ENCODE measurements around the gene CD248. TPM values are rescaled to one million over a fixed set of nuclear protein-coding genes. Genes with fewer than 3 reads are reported as not detected.
"Not testable (repeated sequence)": the region's sequence is repeated elsewhere in the genome, so short reads cannot be mapped to it uniquely, and the experiment has no call there.

The CD248 gene
- total RNA-seq, 1 donor from 2014 or later = 11.4 TPM

- Mint-ChIP-seq H3K27ac (ENCODE audit: unreplicated experiment) (no peak overlapping the region), H3K4me1 (ENCODE audit: low read depth, unreplicated experiment) (peaks cover 34% of the 10 kb centered on the region), H3K36me3 (ENCODE audit: unreplicated experiment) (no peaks in the 10 kb centered on the region), H3K9me3 (ENCODE audit: unreplicated experiment) (peaks cover 39% of the 10 kb centered on the region), H3K27me3 (ENCODE audit: unreplicated experiment) (peaks cover 28% of the 10 kb centered on the region), H3K4me3 (ENCODE audit: unreplicated experiment) (no peak overlapping the region)
- DNase-seq = no peak
- TF ChIP-seq, protein P1, sequence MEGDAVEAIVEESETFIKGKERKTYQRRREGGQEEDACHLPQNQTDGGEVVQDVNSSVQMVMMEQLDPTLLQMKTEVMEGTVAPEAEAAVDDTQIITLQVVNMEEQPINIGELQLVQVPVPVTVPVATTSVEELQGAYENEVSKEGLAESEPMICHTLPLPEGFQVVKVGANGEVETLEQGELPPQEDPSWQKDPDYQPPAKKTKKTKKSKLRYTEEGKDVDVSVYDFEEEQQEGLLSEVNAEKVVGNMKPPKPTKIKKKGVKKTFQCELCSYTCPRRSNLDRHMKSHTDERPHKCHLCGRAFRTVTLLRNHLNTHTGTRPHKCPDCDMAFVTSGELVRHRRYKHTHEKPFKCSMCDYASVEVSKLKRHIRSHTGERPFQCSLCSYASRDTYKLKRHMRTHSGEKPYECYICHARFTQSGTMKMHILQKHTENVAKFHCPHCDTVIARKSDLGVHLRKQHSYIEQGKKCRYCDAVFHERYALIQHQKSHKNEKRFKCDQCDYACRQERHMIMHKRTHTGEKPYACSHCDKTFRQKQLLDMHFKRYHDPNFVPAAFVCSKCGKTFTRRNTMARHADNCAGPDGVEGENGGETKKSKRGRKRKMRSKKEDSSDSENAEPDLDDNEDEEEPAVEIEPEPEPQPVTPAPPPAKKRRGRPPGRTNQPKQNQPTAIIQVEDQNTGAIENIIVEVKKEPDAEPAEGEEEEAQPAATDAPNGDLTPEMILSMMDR (IDR thresholded peaks at IDR 0.05; ENCODE audit: partially characterized antibody, unreplicated experiment) = no peak
Observed at GRCh38 chr11:66321606-66322005, 4.8 kb upstream of the CD248 start.

DNA sequence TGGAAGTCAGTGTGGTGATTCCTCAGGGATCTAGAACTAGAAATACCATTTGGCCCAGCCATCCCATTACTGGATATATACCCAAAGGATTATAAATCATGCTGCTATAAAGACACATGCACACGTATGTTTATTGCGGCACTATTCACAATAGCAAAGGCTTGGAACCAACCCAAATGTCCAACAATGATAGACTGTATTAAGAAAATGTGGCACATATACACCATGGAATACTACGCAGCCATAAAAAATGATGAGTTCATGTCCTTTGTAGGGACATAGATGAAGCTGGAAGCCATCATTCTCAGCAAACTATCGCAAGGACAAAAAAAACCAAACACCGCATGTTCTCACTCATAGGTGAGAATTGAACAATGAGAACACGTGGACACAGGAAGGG, 3.9 kb upstream of the CD248 start:
- Mint-ChIP-seq H3K9me3 (ENCODE audit: unreplicated experiment) (peaks cover 35% of the 10 kb centered on the region), H3K4me1 (ENCODE audit: low read depth, unreplicated experiment) (peaks cover 37% of the 10 kb centered on the region), H3K27me3 (ENCODE audit: unreplicated experiment) (peaks cover 28% of the 10 kb centered on the region)
- not testable (repeated sequence) for H3K4me3 Mint-ChIP-seq (ENCODE audit: unreplicated experiment); H3K36me3 Mint-ChIP-seq (ENCODE audit: unreplicated experiment); DNase-seq; H3K27ac Mint-ChIP-seq (ENCODE audit: unreplicated experiment)

DNA sequence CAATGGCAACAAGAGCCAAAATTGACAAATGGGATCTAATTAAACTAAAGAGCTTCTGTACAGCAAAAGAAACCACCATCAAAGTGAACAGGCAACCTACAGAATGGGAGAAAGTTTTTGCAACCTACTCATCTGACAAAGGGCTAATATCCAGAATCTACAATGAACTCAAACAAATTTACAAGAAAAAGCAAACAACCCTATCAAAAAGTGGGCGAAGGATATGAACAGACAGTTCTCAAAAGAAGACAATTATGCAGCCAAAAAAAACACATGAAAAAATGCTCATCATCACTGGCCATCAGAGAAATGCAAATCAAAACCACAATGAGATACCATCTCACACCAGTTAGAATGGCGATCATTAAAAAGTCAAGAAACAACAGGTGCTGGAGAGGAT, 3.4 kb upstream of the CD248 start:
- H3K27ac Mint-ChIP-seq (ENCODE audit: unreplicated experiment) = not testable (repeated sequence)
- H3K9me3 Mint-ChIP-seq (ENCODE audit: unreplicated experiment) = peaks cover 34% of the 10 kb centered on the region

GRCh38 chr11:66318600-66318970, 1.7 kb upstream of the CD248 start:
- peak overlapping the region; percentile 74 for H3K4me3 Mint-ChIP-seq (ENCODE audit: unreplicated experiment)

More for the DNA sequence above, 3.4 kb upstream of the CD248 start:
- H3K4me1 Mint-ChIP-seq (ENCODE audit: low read depth, unreplicated experiment) = peaks cover 39% of the 10 kb centered on the region
- not testable (repeated sequence) for H3K4me3 Mint-ChIP-seq (ENCODE audit: unreplicated experiment); DNase-seq; H3K36me3 Mint-ChIP-seq (ENCODE audit: unreplicated experiment)
- peaks cover 27% of the 10 kb centered on the region for H3K27me3 Mint-ChIP-seq (ENCODE audit: unreplicated experiment)

DNA sequence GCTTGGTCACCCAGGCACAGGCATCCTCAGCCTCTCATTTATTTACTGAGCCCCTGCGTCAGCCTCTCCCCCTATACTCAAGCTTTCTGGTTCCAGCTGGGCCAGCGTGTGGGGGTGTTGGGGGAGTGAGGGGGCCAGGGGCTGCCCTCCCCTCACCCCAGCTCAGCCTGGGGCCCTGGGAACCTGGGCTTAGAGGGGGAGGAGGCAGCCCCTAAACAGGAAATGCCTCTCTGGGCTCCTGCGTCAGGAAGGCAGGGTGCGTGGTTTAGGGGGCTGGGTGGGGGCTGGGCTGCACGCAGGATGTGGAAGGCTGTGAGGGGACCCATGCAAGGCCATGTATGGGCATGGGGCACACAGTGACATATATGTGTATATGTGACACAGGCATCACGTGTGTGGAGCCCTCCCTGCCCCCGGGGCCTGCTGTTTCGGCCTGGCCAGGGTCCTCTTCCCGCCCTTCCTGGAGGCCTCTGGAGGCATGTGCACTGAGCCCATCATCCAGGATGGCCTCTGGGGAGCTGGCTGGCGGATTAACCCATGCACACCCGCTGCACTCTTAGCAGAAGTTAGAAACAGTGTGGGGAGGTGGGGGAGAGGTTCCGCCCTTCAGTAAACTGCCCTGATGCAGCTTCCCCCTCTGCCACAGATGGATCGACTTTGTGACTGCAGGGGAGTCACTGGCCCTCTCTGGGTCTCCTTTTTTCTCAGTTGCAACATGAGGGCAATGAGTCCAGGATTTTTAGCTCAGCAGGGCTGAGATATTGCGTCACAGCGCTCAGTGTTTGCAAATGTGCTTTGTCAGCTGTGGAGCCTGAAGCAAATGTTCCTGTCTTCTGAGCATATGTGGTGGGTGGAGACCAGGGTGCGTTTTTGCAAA, 1.1 kb upstream of the CD248 start:
- Mint-ChIP-seq H3K4me1 (ENCODE audit: low read depth, unreplicated experiment) (peaks cover 40% of the 10 kb centered on the region), H3K27me3 (ENCODE audit: unreplicated experiment) (peaks cover 19% of the 10 kb centered on the region), H3K9me3 (ENCODE audit: unreplicated experiment) (peaks cover 28% of the 10 kb centered on the region), H3K27ac (ENCODE audit: unreplicated experiment) (peak overlapping the region; percentile 96), H3K4me3 (ENCODE audit: unreplicated experiment) (peak overlapping the region; percentile 74), H3K36me3 (ENCODE audit: unreplicated experiment) (no peaks in the 10 kb centered on the region)
- TF ChIP-seq, protein P1 (IDR thresholded peaks at IDR 0.05; ENCODE audit: partially characterized antibody, unreplicated experiment) = no peak
- DNase-seq = peak; percentile 71

More at GRCh38 chr11:66318600-66318970, 1.7 kb upstream of the CD248 start:
- TF ChIP-seq, protein P1 (IDR thresholded peaks at IDR 0.05; ENCODE audit: partially characterized antibody, unreplicated experiment) = no peak
- Mint-ChIP-seq H3K9me3 (ENCODE audit: unreplicated experiment) (peaks cover 30% of the 10 kb centered on the region), H3K27me3 (ENCODE audit: unreplicated experiment) (peaks cover 24% of the 10 kb centered on the region), H3K4me1 (ENCODE audit: low read depth, unreplicated experiment) (peaks cover 41% of the 10 kb centered on the region), H3K27ac (ENCODE audit: unreplicated experiment) (peak overlapping the region; percentile 94), H3K36me3 (ENCODE audit: unreplicated experiment) (no peaks in the 10 kb centered on the region)
- DNase-seq = no peak

- H3K27ac Mint-ChIP-seq (ENCODE audit: unreplicated experiment) = peak overlapping the region; percentile 96
- peak overlapping the region; percentile 67 for H3K4me3 Mint-ChIP-seq (ENCODE audit: unreplicated experiment)
- TF ChIP-seq, protein P1 (IDR thresholded peaks at IDR 0.05; ENCODE audit: partially characterized antibody, unreplicated experiment) = no peak
- DNase-seq = peak; percentile 58
- peaks cover 21% of the 10 kb centered on the region for H3K27me3 Mint-ChIP-seq (ENCODE audit: unreplicated experiment)
- H3K36me3 Mint-ChIP-seq (ENCODE audit: unreplicated experiment) = no peaks in the 10 kb centered on the region
- H3K4me1 Mint-ChIP-seq (ENCODE audit: low read depth, unreplicated experiment) = peaks cover 40% of the 10 kb centered on the region
- peaks cover 30% of the 10 kb centered on the region for H3K9me3 Mint-ChIP-seq (ENCODE audit: unreplicated experiment)
Observed at GRCh38 chr11:66317322-66317722, 478 bp upstream of the CD248 start.

Data from glutamatergic neuron (in vitro differentiated cells).